ENCODE measurements around the gene ASPM.
A peak's percentile ranks its signal among the peaks of the same experiment; 100 is the strongest.

Gene ASPM, protein sequence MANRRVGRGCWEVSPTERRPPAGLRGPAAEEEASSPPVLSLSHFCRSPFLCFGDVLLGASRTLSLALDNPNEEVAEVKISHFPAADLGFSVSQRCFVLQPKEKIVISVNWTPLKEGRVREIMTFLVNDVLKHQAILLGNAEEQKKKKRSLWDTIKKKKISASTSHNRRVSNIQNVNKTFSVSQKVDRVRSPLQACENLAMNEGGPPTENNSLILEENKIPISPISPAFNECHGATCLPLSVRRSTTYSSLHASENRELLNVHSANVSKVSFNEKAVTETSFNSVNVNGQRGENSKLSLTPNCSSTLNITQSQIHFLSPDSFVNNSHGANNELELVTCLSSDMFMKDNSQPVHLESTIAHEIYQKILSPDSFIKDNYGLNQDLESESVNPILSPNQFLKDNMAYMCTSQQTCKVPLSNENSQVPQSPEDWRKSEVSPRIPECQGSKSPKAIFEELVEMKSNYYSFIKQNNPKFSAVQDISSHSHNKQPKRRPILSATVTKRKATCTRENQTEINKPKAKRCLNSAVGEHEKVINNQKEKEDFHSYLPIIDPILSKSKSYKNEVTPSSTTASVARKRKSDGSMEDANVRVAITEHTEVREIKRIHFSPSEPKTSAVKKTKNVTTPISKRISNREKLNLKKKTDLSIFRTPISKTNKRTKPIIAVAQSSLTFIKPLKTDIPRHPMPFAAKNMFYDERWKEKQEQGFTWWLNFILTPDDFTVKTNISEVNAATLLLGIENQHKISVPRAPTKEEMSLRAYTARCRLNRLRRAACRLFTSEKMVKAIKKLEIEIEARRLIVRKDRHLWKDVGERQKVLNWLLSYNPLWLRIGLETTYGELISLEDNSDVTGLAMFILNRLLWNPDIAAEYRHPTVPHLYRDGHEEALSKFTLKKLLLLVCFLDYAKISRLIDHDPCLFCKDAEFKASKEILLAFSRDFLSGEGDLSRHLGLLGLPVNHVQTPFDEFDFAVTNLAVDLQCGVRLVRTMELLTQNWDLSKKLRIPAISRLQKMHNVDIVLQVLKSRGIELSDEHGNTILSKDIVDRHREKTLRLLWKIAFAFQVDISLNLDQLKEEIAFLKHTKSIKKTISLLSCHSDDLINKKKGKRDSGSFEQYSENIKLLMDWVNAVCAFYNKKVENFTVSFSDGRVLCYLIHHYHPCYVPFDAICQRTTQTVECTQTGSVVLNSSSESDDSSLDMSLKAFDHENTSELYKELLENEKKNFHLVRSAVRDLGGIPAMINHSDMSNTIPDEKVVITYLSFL (N-terminal part only)

DNA sequence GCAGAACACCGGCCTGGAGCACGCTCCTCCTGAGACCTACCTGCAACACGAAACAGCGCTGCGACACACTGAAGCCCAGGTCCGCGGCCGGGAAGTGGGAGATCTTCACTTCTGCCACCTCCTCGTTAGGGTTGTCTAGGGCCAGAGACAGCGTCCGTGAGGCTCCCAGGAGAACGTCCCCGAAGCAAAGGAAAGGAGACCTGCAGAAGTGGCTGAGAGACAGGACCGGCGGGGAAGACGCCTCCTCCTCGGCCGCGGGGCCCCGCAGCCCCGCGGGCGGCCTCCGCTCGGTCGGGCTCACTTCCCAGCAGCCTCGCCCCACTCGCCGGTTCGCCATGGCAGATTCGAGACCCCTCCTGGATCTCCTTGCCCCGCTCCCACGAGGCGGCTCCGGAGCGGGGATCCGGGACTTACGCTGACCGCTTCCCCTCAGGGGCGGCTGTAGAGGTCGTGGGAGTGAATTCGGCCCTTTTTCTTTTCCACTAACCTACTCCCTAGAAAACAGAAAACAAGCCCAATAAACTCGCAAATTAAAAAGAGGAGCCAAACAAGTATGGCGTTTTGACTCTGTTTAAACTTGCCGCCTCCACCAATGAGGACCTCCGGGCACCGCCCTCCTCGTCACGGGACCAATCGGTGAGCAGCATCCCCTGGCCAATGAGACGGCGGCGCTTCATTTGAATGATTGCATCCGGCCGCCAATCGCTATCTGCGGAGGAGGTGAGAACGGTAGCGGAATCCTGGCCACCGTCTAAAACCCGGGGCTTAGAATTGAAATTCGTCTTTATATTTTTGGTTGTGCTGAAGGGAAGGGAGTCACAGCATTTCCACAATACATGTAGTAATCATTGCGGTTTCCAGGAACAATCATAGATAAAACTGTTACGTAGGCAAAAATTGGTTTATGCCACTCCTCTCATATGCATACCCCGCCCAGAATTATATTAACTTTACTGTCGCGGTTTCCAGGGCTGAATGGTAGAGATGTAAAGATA, at the start of gene ASPM:
TSS of gene ASPM (minus strand) at position 569 of the 995 bp plus-strand sequence. CDS start at position 337, 232 bp downstream.
- peak within 1 kb of the TSS in 1 of 2 donors; percentile 23 for H3K27ac ChIP-seq
- peak; percentile 93 for DNase-seq (ENCODE audit: low spot score)
- TF ChIP-seq, protein P1, sequence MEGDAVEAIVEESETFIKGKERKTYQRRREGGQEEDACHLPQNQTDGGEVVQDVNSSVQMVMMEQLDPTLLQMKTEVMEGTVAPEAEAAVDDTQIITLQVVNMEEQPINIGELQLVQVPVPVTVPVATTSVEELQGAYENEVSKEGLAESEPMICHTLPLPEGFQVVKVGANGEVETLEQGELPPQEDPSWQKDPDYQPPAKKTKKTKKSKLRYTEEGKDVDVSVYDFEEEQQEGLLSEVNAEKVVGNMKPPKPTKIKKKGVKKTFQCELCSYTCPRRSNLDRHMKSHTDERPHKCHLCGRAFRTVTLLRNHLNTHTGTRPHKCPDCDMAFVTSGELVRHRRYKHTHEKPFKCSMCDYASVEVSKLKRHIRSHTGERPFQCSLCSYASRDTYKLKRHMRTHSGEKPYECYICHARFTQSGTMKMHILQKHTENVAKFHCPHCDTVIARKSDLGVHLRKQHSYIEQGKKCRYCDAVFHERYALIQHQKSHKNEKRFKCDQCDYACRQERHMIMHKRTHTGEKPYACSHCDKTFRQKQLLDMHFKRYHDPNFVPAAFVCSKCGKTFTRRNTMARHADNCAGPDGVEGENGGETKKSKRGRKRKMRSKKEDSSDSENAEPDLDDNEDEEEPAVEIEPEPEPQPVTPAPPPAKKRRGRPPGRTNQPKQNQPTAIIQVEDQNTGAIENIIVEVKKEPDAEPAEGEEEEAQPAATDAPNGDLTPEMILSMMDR (IDR thresholded peaks at IDR 0.05): no peak

DNA sequence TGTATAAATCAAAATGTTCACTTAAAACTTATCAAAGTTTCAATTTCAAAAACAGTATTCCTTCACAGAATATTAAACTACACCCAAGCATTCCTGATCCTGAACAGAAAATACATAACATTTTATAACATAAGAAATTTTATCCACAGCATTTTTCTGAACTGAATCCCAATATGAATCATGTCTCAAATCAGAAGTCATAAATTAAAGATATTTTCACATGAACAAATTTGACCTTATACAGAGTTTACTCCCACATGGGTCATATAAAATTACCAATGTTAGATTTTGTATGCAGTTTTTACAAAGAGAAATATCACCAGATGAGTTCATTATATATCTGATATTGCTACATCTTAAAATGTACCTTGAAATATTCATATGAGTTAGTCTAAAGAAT, 48.6 kb upstream of the ASPM start:
- Histone ChIP-seq H3K27ac (no peak overlapping the region), H3K4me3 (no peak overlapping the region)
- no peak for DNase-seq (ENCODE audit: low spot score)
- TF ChIP-seq, protein P1 (IDR thresholded peaks at IDR 0.05): no peak

More for the DNA sequence above, at the start of gene ASPM:
- H3K4me3 ChIP-seq: peak within 1 kb of the TSS; percentile 72

DNA sequence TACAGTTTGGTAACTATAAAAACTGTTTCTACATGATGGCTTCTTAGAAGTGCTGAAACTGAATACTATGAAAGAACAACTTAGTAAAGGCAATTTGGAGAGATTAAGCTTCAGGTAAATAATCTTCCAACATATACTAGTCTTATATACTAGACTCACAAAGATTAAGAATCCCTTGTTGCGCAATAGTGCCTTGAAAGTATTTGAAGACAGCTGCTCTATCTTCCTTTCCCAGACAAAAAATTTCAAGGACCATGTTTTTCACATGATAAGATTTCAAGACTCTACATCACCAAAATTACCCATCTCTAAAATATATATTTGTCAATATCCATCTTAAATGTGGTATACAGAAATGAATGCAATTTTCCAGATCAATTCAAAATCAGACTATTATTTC, 37.7 kb upstream of the ASPM start:
- TF ChIP-seq, protein P1 (IDR thresholded peaks at IDR 0.05): no peak
- H3K27ac ChIP-seq: no peak overlapping the region
- no peak for DNase-seq (ENCODE audit: low spot score)
- no peak overlapping the region for H3K4me3 ChIP-seq

DNA sequence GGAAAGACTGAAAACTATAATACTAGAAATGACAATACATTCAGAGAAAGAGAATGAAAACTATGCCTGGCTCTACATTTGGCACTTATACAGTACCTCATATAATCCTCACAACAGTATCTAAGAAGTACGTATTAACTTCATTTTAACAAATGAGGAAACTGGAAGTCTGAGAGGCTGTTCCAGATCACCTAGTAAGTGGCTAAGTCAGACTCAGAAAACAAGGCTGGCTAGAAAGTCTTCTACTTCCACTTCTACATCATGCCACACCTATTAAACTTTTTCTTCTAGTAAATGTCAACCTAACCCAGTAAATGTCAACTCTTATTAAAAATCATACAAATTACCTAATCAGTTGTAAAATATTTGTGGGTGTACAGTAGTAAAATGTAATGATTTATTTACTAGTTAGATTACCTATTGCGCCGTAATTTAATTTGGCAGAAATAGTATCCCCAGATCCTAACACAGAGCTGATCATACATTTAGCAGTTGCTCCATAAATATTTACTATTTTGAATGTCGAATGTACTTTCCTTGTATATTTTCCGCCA, 36.8 kb upstream of the ASPM start:
- TF ChIP-seq, protein P1 (IDR thresholded peaks at IDR 0.05): no peak
- Histone ChIP-seq H3K27ac (no peak overlapping the region), H3K4me3 (no peak overlapping the region)
- no peak for DNase-seq (ENCODE audit: low spot score)

DNA sequence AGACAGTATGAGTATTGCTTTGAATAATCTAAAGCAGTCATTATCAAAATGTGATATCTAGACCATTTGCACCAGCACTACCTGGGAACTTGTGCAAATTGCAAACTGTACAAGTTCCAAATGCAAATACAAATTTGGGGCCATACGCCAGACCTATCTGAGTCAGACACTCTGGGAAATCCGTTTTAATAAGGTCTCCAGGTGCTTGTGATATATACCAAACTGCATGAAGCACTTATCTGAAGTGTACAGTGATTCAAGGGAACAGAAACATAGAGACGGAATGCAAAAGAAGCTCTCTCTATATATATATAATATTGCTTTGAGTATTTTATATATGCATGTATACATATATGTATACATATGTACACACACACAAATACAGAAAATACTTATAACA, 36.2 kb upstream of the ASPM start:
- Histone ChIP-seq H3K4me3 (no peak overlapping the region), H3K27ac (no peak overlapping the region)
- no peak for DNase-seq (ENCODE audit: low spot score)
- TF ChIP-seq, protein P1 (IDR thresholded peaks at IDR 0.05): no peak
